ENCODE measurements around the gene NMNAT3. TPM values are rescaled to one million over a fixed set of nuclear protein-coding genes. Genes with fewer than 3 reads are reported as not detected.

NMNAT3 gene
- total RNA-seq, 1 donor from 2014 or later = 2.0 TPM

GRCh38 chr3:139676108-139676507, 1.7 kb downstream of the NMNAT3 start:
- no peak overlapping the region for H3K27ac Mint-ChIP-seq (ENCODE audit: unreplicated experiment)
- no peak for TF ChIP-seq CTCF (IDR thresholded peaks at IDR 0.05)
- H3K27me3 Mint-ChIP-seq (ENCODE audit: low read depth) = peaks cover 3% of the 10 kb centered on the region
- no peak overlapping the region for H3K4me3 Mint-ChIP-seq (ENCODE audit: unreplicated experiment)
- DNase-seq (ENCODE audit: low spot score) = no peak
- H3K4me1 Mint-ChIP-seq (ENCODE audit: low read depth) = peaks cover 3% of the 10 kb centered on the region
- H3K9me3 Mint-ChIP-seq (ENCODE audit: low read depth) = no peaks in the 10 kb centered on the region
- H3K36me3 Mint-ChIP-seq (ENCODE audit: low read depth) = no peaks in the 10 kb centered on the region

DNA sequence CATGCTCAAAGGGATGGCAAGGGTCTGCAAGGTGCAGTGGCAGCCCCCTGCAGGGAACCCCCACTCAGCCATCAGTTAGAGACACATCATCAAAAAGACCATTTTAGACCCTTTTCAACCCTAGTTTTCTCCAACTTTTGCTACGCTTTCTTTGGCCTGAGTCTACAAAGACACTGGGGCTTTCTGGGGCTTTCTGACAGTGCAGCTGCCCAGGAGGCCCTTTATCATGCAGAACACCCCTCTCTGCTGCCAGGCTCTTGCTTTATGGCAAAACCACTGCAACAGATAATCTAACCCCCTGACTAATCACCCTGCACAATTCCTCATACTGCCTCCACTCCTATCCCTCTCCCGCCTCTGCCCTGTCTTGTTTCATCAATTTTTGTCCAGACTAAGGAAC, 2.4 kb downstream of the NMNAT3 start:
- no peak for DNase-seq (ENCODE audit: low spot score)
- Mint-ChIP-seq H3K4me3 (ENCODE audit: unreplicated experiment) (no peak overlapping the region), H3K9me3 (ENCODE audit: low read depth) (no peaks in the 10 kb centered on the region), H3K27me3 (ENCODE audit: low read depth) (peaks cover 3% of the 10 kb centered on the region), H3K27ac (ENCODE audit: unreplicated experiment) (no peak overlapping the region), H3K4me1 (ENCODE audit: low read depth) (peaks cover 3% of the 10 kb centered on the region), H3K36me3 (ENCODE audit: low read depth) (no peaks in the 10 kb centered on the region)
- TF ChIP-seq CTCF (IDR thresholded peaks at IDR 0.05) = no peak

DNA sequence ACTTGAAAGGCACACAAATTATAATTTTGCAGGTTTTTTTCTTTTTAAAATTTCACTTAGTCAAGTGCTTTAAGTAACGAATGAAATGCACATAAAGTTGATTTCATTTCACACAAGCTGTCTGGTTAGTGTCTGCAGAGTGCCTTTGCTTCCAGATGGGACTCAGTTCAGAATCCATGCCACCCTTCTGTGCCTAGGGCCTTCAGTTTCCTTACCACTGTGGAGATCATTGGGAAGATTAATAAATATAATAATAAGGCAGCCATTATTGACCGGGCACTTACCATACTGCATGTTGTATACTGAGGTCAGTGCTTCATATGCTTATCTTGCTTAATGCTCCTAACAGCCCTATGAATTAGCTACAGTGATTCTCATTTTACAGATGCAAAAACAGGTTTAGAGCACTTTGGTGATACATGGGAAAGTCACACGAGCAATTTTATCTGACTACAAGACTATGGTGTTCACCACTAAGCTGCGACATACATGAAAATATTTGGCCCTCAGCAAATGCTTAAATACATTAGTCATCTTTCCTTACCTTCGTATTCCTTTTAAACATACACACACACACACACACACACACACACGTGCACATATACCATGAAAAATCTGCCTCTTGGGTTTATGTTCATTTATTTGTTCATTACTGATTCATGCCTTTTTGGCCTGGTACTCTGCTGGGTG, 3.1 kb downstream of the NMNAT3 start:
- no peak for DNase-seq (ENCODE audit: low spot score)
- H3K27ac Mint-ChIP-seq (ENCODE audit: unreplicated experiment) = no peak overlapping the region
- no peaks in the 10 kb centered on the region for H3K9me3 Mint-ChIP-seq (ENCODE audit: low read depth)
- H3K4me1 Mint-ChIP-seq (ENCODE audit: low read depth) = peaks cover 3% of the 10 kb centered on the region
- H3K4me3 Mint-ChIP-seq (ENCODE audit: unreplicated experiment) = no peak overlapping the region
- no peak for TF ChIP-seq CTCF (IDR thresholded peaks at IDR 0.05)
- H3K27me3 Mint-ChIP-seq (ENCODE audit: low read depth) = peaks cover 3% of the 10 kb centered on the region
- H3K36me3 Mint-ChIP-seq (ENCODE audit: low read depth) = no peaks in the 10 kb centered on the region

- peaks cover 3% of the 10 kb centered on the region for H3K27me3 Mint-ChIP-seq (ENCODE audit: low read depth)
- DNase-seq (ENCODE audit: low spot score) = no peak
- H3K36me3 Mint-ChIP-seq (ENCODE audit: low read depth) = no peaks in the 10 kb centered on the region
- H3K27ac Mint-ChIP-seq (ENCODE audit: unreplicated experiment) = no peak overlapping the region
- no peaks in the 10 kb centered on the region for H3K4me1 Mint-ChIP-seq (ENCODE audit: low read depth)
- no peak overlapping the region for H3K4me3 Mint-ChIP-seq (ENCODE audit: unreplicated experiment)
- H3K9me3 Mint-ChIP-seq (ENCODE audit: low read depth) = no peaks in the 10 kb centered on the region
- TF ChIP-seq CTCF (IDR thresholded peaks at IDR 0.05) = no peak
Observed at GRCh38 chr3:139672884-139673283, 4.9 kb downstream of the NMNAT3 start.

GRCh38 chr3:139671863-139672646, 5.7 kb downstream of the NMNAT3 start:
- TF ChIP-seq CTCF (IDR thresholded peaks at IDR 0.05) = no peak
- no peak overlapping the region for H3K27ac Mint-ChIP-seq (ENCODE audit: unreplicated experiment)
- H3K9me3 Mint-ChIP-seq (ENCODE audit: low read depth) = no peaks in the 10 kb centered on the region
- no peaks in the 10 kb centered on the region for H3K36me3 Mint-ChIP-seq (ENCODE audit: low read depth)
- no peaks in the 10 kb centered on the region for H3K4me1 Mint-ChIP-seq (ENCODE audit: low read depth)
- DNase-seq (ENCODE audit: low spot score) = no peak
- no peak overlapping the region for H3K4me3 Mint-ChIP-seq (ENCODE audit: unreplicated experiment)
- peaks cover 3% of the 10 kb centered on the region for H3K27me3 Mint-ChIP-seq (ENCODE audit: low read depth)

Measured in chondrocyte (in vitro differentiated cells).